Duodenal mucosa (tissue), 2 donors: Measurements from ENCODE around the gene GALNT13.

Source experiments
- H3K27ac ChIP-seq: one replicate; pipeline ENCODE4 v1.7.0; 2013; ENCODE audit warnings: low read depth, low read length
- H3K27me3 ChIP-seq, 2 donors: one replicate each; pipeline ENCODE4 v1.7.0; 2013; ENCODE audit warnings: low read length in 2 of 2, control low read depth in 1 of 2; ENCODE audit not compliant: insufficient read depth in 2 of 2, control insufficient read depth in 1 of 2
- H3K36me3 ChIP-seq, 2 donors: one replicate each; pipeline ENCODE4 v1.7.0; 2013; ENCODE audit warnings: low read length in 2 of 2, control low read depth in 1 of 2; ENCODE audit not compliant: insufficient read depth in 2 of 2, control insufficient read depth in 1 of 2
- H3K4me1 ChIP-seq, 2 donors: one replicate each; pipeline ENCODE4 v1.7.0; 2013; ENCODE audit warnings: low read length in 2 of 2, control low read depth in 1 of 2; ENCODE audit not compliant: insufficient read depth in 2 of 2, control insufficient read depth in 1 of 2
- H3K4me3 ChIP-seq, 2 donors: one replicate each; pipeline ENCODE4 v1.7.0; 2013; ENCODE audit warnings: low read length in 2 of 2, low read depth in 1 of 2
- H3K9ac ChIP-seq, 2 donors: one replicate each; pipeline ENCODE4 v1.7.0; 2013; ENCODE audit warnings: low read length in 2 of 2, low read depth in 1 of 2
- H3K9me3 ChIP-seq, 2 donors: one replicate each; pipeline ENCODE4 v1.7.0; 2013; ENCODE audit warnings: low read length in 2 of 2, control low read depth in 1 of 2; ENCODE audit not compliant: control insufficient read depth in 1 of 2

The GALNT13 gene

DNA sequence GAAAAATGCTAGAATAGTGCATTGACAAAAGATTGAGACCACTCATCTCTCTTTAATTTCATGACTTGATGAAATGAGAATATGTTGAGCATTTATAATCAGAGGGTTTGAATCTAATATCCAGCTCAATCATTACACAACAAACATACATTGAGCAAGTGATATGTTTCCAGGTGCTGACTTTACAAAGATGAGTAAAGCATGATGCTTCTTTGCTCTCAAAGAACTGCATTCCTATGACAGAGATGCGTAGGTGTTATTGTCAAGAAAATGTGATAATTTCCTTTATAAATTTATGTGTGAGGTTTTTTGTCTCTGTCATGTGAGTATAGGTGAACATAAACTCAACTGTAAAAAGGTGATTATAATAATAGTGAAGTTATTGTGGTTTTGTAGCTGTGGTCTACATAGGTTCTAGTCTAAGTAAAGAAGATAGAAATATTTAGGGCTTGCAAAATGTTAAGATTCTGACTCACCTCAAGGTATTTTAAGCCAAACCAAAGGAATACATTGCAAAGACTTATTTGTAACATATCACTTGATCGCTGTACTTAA lies 389.8 kb downstream of the GALNT13 start:
- no peaks in the 10 kb centered on the region for H3K9me3 ChIP-seq
- H3K9ac ChIP-seq = no peak overlapping the region
- H3K27ac ChIP-seq = no peak overlapping the region

DNA sequence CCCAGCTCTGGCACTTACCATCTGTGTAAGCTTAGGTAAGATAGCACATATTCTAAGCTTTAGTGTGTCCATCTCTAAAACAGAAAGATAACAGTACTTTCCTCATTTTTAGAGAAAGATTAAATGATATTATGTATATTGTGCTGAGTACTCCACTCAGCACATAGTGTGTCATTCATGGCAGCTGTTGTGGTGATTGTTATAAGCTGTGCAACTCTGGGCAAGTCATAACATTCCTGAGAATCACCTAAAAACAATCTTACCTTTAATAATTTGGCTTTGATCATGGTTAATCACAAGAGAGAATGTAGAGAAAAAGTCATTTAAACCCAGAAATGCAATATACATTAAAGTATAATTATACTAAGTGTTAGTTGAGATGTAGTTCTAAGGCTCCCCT lies 391.5 kb downstream of the GALNT13 start:
- Histone ChIP-seq H3K9ac (no peak overlapping the region), H3K9me3 (no peaks in the 10 kb centered on the region), H3K4me3 (no peak overlapping the region), H3K27ac (no peak overlapping the region), H3K27me3 (no peaks in the 10 kb centered on the region), H3K36me3 (no peaks in the 10 kb centered on the region), H3K4me1 (no peaks in the 10 kb centered on the region)

More for the DNA sequence above, 389.8 kb downstream of the GALNT13 start:
- H3K27me3 ChIP-seq = no peaks in the 10 kb centered on the region
- no peaks in the 10 kb centered on the region for H3K4me1 ChIP-seq
- H3K36me3 ChIP-seq = no peaks in the 10 kb centered on the region
- H3K4me3 ChIP-seq = no peak overlapping the region

DNA sequence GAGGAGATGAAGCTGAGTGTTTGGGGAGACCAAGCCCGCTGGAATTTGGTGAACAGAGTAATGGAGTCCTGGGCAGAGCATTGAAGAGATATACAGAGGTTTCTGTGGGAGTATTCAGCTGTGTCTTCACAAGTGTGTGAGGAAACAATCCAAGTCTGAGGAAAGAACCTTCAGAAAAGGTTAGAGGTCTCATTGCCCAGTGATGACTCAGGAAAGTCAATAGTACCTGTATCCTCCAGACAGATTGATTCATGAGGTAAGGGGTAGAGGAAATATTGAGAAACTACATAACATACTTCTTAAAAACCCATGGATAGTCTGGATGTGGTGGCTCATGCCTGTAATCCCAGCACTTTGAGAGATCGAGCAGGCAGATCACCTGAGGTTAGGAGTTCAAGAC lies 392.3 kb downstream of the GALNT13 start:
- no peak overlapping the region for H3K9ac ChIP-seq

DNA sequence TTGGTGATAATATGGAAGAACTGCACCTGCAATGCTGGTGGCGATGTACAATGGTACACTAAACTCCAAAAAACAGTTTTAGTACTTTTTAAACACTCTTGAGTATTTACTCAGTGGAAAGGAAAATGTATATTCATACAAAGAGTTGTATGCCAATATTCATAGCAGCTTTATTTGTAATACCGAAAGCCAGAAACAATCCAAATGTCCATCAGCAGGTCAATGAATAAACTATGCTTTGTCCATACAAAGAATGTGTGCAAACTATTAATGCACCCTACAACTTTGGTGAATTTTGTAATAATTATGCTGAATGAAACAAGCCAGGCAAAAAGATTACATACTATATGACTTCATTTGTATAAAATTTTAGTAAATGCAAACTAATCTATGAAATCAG lies 396.3 kb downstream of the GALNT13 start:
- no peaks in the 10 kb centered on the region for H3K36me3 ChIP-seq
- no peak overlapping the region for H3K9ac ChIP-seq
- no peak overlapping the region for H3K4me3 ChIP-seq
- H3K9me3 ChIP-seq = no peaks in the 10 kb centered on the region
- H3K27me3 ChIP-seq = no peaks in the 10 kb centered on the region
- no peak overlapping the region for H3K27ac ChIP-seq
- H3K4me1 ChIP-seq = no peaks in the 10 kb centered on the region

More for the DNA sequence above, 392.3 kb downstream of the GALNT13 start:
- Histone ChIP-seq H3K4me1 (no peaks in the 10 kb centered on the region), H3K36me3 (no peaks in the 10 kb centered on the region), H3K4me3 (no peak overlapping the region), H3K27ac (no peak overlapping the region), H3K9me3 (no peaks in the 10 kb centered on the region), H3K27me3 (no peaks in the 10 kb centered on the region)

DNA sequence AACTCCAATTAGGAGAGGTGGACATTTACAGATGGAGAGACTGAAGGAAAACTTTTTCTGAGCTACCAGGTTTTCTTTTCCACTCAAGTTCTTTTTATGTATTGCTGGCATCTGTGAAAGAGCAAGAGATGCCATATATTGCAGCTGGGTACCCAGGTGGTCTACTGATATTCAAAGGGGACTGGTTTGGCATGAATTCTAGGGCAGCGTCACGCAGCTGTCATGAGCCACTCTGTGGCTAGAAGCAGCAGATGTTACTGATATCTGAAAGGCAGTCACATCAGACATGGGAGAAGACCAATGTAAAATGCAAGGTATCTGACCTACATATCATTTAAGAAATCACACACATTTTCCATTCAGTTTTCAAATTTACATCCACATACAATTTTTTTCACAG lies 408.8 kb downstream of the GALNT13 start:
- H3K4me1 ChIP-seq = no peaks in the 10 kb centered on the region
- no peaks in the 10 kb centered on the region for H3K36me3 ChIP-seq
- H3K4me3 ChIP-seq = no peak overlapping the region
- no peak overlapping the region for H3K27ac ChIP-seq
- H3K27me3 ChIP-seq = no peaks in the 10 kb centered on the region
- H3K9me3 ChIP-seq = peaks cover 0 to 1% of the 10 kb centered on the region in 2 donors
- H3K9ac ChIP-seq = no peak overlapping the region

DNA sequence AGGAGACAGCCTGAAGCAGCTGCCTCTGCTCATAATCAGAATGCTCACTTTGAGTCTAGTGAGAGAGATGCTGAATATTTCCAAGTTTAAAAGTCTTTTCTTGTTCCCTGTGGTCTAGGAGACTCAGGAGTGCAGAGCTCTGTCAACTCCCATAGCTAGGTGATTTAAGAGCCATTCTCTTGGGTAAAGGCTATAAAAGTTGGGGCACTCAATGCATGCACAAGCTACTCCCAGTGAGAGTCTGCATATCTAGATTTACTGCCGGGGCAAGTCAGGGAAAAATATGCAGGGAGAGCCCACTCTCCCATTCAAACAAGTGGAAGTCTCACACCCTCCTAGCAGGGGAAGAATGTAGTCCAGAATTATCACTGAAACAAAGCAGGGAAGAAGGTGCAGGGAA lies 418.1 kb downstream of the GALNT13 start:
- H3K4me3 ChIP-seq = no peak overlapping the region
- H3K4me1 ChIP-seq = no peaks in the 10 kb centered on the region
- peaks cover 0 to 9% of the 10 kb centered on the region in 2 donors for H3K9me3 ChIP-seq

DNA sequence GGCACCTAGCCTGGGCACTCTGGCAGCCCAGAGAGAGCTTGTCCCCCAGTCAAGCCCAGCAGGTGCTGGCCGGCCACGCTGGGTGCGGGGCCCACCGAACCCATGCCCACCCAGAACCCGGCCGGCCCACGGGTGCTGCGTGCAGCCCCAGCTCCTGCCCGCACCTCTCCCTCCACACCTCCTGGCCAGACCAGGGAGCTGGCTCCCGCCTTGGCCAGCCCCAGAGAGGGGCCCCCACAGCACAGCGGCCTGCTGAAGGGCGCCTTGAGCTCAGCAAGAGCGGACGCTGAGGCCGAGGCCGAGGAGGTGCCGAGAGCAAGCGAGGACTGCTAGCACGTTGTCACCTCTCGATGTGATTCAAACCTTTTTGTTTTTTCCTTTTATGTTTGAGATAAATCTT lies 419.8 kb downstream of the GALNT13 start:
- no peaks in the 10 kb centered on the region for H3K4me1 ChIP-seq
- H3K27me3 ChIP-seq = no peaks in the 10 kb centered on the region
- H3K9ac ChIP-seq = no peak overlapping the region
- H3K4me3 ChIP-seq = no peak overlapping the region
- no peaks in the 10 kb centered on the region for H3K36me3 ChIP-seq
- no peak overlapping the region for H3K27ac ChIP-seq
- peaks cover 0 to 9% of the 10 kb centered on the region in 2 donors for H3K9me3 ChIP-seq

More for the DNA sequence above, 418.1 kb downstream of the GALNT13 start:
- Histone ChIP-seq H3K27ac (no peak overlapping the region), H3K36me3 (no peaks in the 10 kb centered on the region), H3K9ac (no peak overlapping the region), H3K27me3 (no peaks in the 10 kb centered on the region)

DNA sequence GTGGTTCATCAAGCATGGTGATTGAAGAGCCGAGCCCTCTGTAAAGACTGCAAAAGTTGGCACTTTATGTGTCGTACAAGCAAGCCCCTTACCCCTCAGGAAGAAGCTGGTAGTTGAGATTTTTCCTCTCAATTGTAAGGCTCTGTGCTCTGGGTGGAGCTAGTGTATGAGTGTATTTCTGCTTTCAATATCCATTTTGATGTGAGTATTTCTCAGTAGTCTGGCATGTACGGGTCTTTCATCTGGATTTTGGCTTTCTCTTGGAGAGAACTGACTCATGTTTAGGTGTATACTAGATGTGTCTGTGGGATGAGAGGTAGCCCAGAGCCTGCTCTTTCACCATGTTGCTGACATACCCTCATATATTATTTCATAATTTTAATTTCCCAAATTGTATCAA lies 420.2 kb downstream of the GALNT13 start:
- Histone ChIP-seq H3K4me3 (no peak overlapping the region), H3K9ac (no peak overlapping the region), H3K9me3 (peaks cover 0 to 9% of the 10 kb centered on the region in 2 donors), H3K27ac (no peak overlapping the region), H3K36me3 (no peaks in the 10 kb centered on the region), H3K4me1 (no peaks in the 10 kb centered on the region), H3K27me3 (no peaks in the 10 kb centered on the region)

DNA sequence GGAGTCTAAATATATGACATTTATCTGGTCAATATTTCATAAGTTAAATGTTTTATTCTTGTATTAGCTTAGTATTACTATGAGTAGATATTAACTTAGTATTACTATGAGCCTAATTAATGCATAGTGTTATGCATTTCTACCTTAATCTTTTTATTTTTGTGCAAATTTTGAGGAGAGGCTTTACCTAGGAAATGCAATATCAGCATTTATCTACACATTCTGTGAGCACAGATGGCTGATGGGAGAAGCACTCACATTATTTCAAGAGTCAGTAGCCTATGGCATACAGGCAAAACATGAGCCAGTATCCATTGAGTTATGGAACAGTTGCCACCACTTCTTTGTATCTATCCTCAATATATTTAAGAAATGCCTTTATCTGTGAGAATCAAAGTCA lies 422.1 kb downstream of the GALNT13 start:
- Histone ChIP-seq H3K36me3 (no peaks in the 10 kb centered on the region), H3K27me3 (no peaks in the 10 kb centered on the region), H3K9me3 (peaks cover 0 to 4% of the 10 kb centered on the region in 2 donors), H3K4me1 (no peaks in the 10 kb centered on the region), H3K27ac (no peak overlapping the region), H3K9ac (no peak overlapping the region), H3K4me3 (no peak overlapping the region)

DNA sequence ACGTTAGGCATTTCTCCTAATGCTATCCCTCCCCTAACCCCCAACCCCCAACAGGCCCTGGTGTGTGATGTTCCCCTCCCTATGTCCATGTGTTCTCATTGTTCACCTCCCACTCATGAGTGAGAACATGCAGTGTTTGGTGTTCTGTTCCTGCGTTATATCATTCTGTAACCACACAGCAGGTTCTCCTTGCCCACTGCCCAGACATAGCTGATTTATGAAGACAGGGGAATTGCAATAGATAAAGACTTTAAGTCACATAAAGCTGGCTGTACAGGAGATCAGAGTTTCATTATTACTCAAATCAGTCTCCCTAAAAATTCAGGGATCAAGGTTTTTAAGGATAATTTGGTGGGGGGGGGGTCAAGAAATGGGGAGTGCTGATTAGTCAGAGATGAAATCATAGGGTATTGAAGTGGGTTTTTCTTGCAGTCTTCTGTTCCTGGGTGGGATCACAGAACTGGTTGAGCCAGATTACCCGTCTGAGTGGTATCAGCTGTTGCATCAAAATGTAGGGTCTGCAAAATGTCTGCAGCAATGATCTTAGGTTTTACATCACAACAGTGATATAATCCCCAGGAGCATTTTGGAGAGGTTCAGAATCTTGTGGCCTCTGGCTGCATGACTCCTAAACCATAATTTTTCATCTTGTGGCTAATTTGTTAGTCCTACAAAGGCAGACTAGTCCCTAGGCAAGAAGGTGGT lies 434.7 kb downstream of the GALNT13 start:
- no peak overlapping the region for H3K4me3 ChIP-seq
- no peak overlapping the region for H3K27ac ChIP-seq
- no peak overlapping the region for H3K9ac ChIP-seq
- H3K9me3 ChIP-seq = no peaks in the 10 kb centered on the region
- no peaks in the 10 kb centered on the region for H3K4me1 ChIP-seq
- H3K36me3 ChIP-seq = no peaks in the 10 kb centered on the region
- no peaks in the 10 kb centered on the region for H3K27me3 ChIP-seq
